Activated naive CD4-positive, alpha-beta T cell treated with anti-CD3 and anti-CD28 coated beads, Interleukin-2, amount 50 U/mL, for 24 hours (primary cell): ENCODE results near the gene CIROP.

Experiments used
- H3K27ac Mint-ChIP-seq: one replicate; pipeline ENCODE4 v1.8.0; 2021; ENCODE audit warnings: mild to moderate bottlenecking, mixed read lengths
- H3K27me3 Mint-ChIP-seq: one replicate; pipeline ENCODE4 v1.8.0; 2021; ENCODE audit warnings: mixed read lengths
- H3K36me3 Mint-ChIP-seq: one replicate; pipeline ENCODE4 v1.8.0; 2021; ENCODE audit warnings: mixed read lengths
- H3K4me1 Mint-ChIP-seq: one replicate; pipeline ENCODE4 v1.8.0; 2021; ENCODE audit warnings: mixed read lengths
- H3K4me3 Mint-ChIP-seq: one replicate; pipeline ENCODE4 v1.8.0; 2021; ENCODE audit warnings: mild to moderate bottlenecking, mixed read lengths
- H3K9me3 Mint-ChIP-seq: one replicate; pipeline ENCODE4 v1.8.0; 2021; ENCODE audit warnings: mixed read lengths

CIROP gene

DNA sequence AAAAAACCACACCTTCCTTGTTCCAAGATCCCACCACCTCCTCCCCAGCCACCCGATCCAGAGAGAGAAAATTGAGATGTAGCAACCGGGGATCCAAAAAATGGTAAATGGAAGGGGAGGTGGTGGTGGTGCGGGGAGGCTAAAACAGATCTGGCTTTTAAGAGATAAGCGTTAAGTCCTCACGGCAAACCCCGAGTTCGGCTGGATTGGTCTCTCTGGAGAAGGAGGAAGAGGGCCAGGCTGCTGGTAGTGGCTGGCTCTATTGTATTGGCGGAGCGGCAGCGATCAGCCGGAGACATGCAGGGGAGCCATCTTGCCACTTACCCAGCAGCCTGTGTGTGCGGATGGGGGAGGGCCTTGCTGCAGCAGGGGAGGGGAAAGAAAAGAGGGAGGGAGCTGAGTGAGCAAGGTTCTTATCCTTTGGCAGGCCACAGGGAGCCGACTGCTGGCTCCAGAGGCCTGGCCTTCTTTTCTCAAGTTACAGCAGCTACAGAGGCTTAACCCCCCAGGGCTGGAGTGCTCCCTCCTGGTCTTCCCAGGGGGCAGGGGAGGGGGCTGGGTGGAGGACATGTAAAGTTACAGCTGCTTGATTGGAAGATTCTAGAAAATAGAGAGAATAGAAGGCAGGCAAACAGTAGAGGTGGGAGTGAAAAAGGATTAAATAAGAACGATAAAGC lies 33.4 kb downstream of the CIROP start:
- Mint-ChIP-seq H3K27ac (peak overlapping the region; percentile 98), H3K9me3 (no peaks in the 10 kb centered on the region), H3K4me1 (peaks cover 32% of the 10 kb centered on the region), H3K27me3 (no peaks in the 10 kb centered on the region), H3K4me3 (peak overlapping the region; percentile 94), H3K36me3 (peaks cover 10% of the 10 kb centered on the region)

GRCh38 chr14:23070262-23071129 lies 34.3 kb downstream of the CIROP start:
- Mint-ChIP-seq H3K27ac (peak overlapping the region; percentile 98), H3K4me3 (peak overlapping the region; percentile 94), H3K4me1 (peaks cover 39% of the 10 kb centered on the region), H3K36me3 (peaks cover 15% of the 10 kb centered on the region), H3K9me3 (no peaks in the 10 kb centered on the region), H3K27me3 (no peaks in the 10 kb centered on the region)

- Mint-ChIP-seq H3K27me3 (no peaks in the 10 kb centered on the region), H3K4me3 (peak overlapping the region; percentile 71), H3K9me3 (no peaks in the 10 kb centered on the region), H3K4me1 (peaks cover 39% of the 10 kb centered on the region), H3K36me3 (peaks cover 15% of the 10 kb centered on the region), H3K27ac (no peak overlapping the region)
Measured at GRCh38 chr14:23069413-23069806, 35.4 kb downstream of the CIROP start.

DNA sequence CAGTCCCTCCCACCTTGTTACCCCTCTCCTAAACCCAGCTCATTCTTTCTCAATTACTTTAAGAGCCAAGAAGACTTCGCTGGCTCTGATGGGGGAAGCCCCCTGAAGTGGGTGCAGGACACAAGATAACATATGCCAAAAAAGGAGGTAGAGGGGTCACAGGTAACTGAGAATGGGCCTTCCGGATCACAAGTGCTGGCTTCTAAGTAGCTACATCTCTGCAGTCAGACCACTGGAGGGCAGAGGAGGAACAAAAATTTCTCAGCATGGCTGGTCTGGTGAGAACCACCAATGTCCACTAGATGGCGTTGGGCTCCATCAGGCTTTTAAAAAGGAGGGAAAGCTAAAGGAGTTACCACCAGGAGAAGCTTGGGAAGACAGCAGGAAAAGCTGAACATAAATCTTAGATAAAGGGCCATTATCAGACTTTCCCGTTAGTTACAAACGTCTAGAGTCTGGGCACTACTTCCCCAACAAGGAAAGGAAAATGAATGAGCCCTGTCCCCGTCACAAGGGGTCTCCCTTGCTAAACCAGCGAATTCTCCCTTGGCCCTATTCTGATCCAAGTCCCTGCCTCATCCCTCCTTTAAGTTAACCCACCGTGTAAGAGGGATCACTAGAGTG lies 35.9 kb downstream of the CIROP start:
- Mint-ChIP-seq H3K4me1 (peaks cover 39% of the 10 kb centered on the region), H3K36me3 (peaks cover 16% of the 10 kb centered on the region), H3K4me3 (peak overlapping the region; percentile 71), H3K9me3 (no peaks in the 10 kb centered on the region), H3K27ac (peak overlapping the region; percentile 49), H3K27me3 (no peaks in the 10 kb centered on the region)

- H3K9me3 Mint-ChIP-seq: no peaks in the 10 kb centered on the region
- peak overlapping the region; percentile 71 for H3K4me3 Mint-ChIP-seq
- H3K27ac Mint-ChIP-seq: no peak overlapping the region
- peaks cover 39% of the 10 kb centered on the region for H3K4me1 Mint-ChIP-seq
- H3K36me3 Mint-ChIP-seq: peaks cover 19% of the 10 kb centered on the region
- H3K27me3 Mint-ChIP-seq: no peaks in the 10 kb centered on the region
Measured at GRCh38 chr14:23067847-23068788, 36.7 kb downstream of the CIROP start.

GRCh38 chr14:23066855-23067744 lies 37.7 kb downstream of the CIROP start:
- Mint-ChIP-seq H3K27ac (no peak overlapping the region), H3K4me1 (peaks cover 34% of the 10 kb centered on the region), H3K9me3 (no peaks in the 10 kb centered on the region), H3K27me3 (no peaks in the 10 kb centered on the region), H3K36me3 (peaks cover 21% of the 10 kb centered on the region), H3K4me3 (no peak overlapping the region)

GRCh38 chr14:23066368-23066767 lies 38.4 kb downstream of the CIROP start:
- H3K4me1 Mint-ChIP-seq: peaks cover 27% of the 10 kb centered on the region
- H3K4me3 Mint-ChIP-seq: no peak overlapping the region
- H3K27ac Mint-ChIP-seq: no peak overlapping the region
- H3K9me3 Mint-ChIP-seq: no peaks in the 10 kb centered on the region
- peaks cover 19% of the 10 kb centered on the region for H3K36me3 Mint-ChIP-seq
- H3K27me3 Mint-ChIP-seq: no peaks in the 10 kb centered on the region

GRCh38 chr14:23063601-23064000 lies 41.2 kb downstream of the CIROP start:
- Mint-ChIP-seq H3K4me3 (no peak overlapping the region), H3K4me1 (peaks cover 10% of the 10 kb centered on the region), H3K27ac (no peak overlapping the region), H3K36me3 (peaks cover 19% of the 10 kb centered on the region), H3K9me3 (no peaks in the 10 kb centered on the region), H3K27me3 (no peaks in the 10 kb centered on the region)

- H3K4me3 Mint-ChIP-seq: no peak overlapping the region
- peaks cover 21% of the 10 kb centered on the region for H3K36me3 Mint-ChIP-seq
- H3K9me3 Mint-ChIP-seq: no peaks in the 10 kb centered on the region
- no peaks in the 10 kb centered on the region for H3K27me3 Mint-ChIP-seq
- H3K27ac Mint-ChIP-seq: no peak overlapping the region
- H3K4me1 Mint-ChIP-seq: peaks cover 12% of the 10 kb centered on the region
Measured at GRCh38 chr14:23062002-23062401, 42.8 kb downstream of the CIROP start.

GRCh38 chr14:23060536-23061260 lies 44.1 kb downstream of the CIROP start:
- H3K4me1 Mint-ChIP-seq: peaks cover 20% of the 10 kb centered on the region
- no peak overlapping the region for H3K4me3 Mint-ChIP-seq
- no peaks in the 10 kb centered on the region for H3K27me3 Mint-ChIP-seq
- peaks cover 17% of the 10 kb centered on the region for H3K36me3 Mint-ChIP-seq
- no peaks in the 10 kb centered on the region for H3K9me3 Mint-ChIP-seq
- H3K27ac Mint-ChIP-seq: no peak overlapping the region

- Mint-ChIP-seq H3K9me3 (no peaks in the 10 kb centered on the region), H3K27me3 (no peaks in the 10 kb centered on the region), H3K4me1 (peaks cover 18% of the 10 kb centered on the region), H3K36me3 (peaks cover 12% of the 10 kb centered on the region), H3K4me3 (no peak overlapping the region), H3K27ac (no peak overlapping the region)
Measured at GRCh38 chr14:23058654-23059504, 45.9 kb downstream of the CIROP start.

- Mint-ChIP-seq H3K27ac (peak overlapping the region; percentile 23), H3K36me3 (peaks cover 10% of the 10 kb centered on the region), H3K27me3 (no peaks in the 10 kb centered on the region), H3K4me1 (peaks cover 18% of the 10 kb centered on the region), H3K9me3 (no peaks in the 10 kb centered on the region), H3K4me3 (peak overlapping the region; percentile 84)
Measured at GRCh38 chr14:23057757-23058653, 46.8 kb downstream of the CIROP start.
